Activated T-cell treated with anti-CD3 and anti-CD28 coated beads, Interleukin-2, amount 50 U/mL, for 72 hours (primary cell): ENCODE measurements around the gene PAQR4. TPM values are rescaled to one million over a fixed set of nuclear protein-coding genes. Genes with fewer than 3 reads are reported as not detected.

Experiments
- ATAC-seq, 2 donors: fragments of 150-1000 bp; cut with Tn5 transposase; replicated peaks in 1 of 2; 2 replicates each; pipeline ENCODE4 v1.10.0; 2021; ENCODE audit warnings: moderate library complexity in 2 of 2, mild to moderate bottlenecking in 1 of 2
- DNase-seq, 2 donors: peaks; one replicate each; pipeline ENCODE4 v3.0.0; 2021 to 2022; ENCODE audit warnings: mixed read lengths in 1 of 2
- H3K27ac Mint-ChIP-seq: one replicate; pipeline ENCODE4 v1.8.0; 2022; ENCODE audit warnings: mild to moderate bottlenecking, moderate library complexity, mixed read lengths
- H3K27me3 Mint-ChIP-seq: one replicate; pipeline ENCODE4 v1.8.0; 2022; ENCODE audit warnings: low read depth, mixed read lengths
- H3K36me3 Mint-ChIP-seq, 2 donors: one replicate each; pipeline ENCODE4 v1.8.0; 2022; ENCODE audit warnings: mixed read lengths in 2 of 2, mild to moderate bottlenecking in 1 of 2; ENCODE audit not compliant: insufficient read depth in 2 of 2
- H3K4me1 Mint-ChIP-seq: one replicate; pipeline ENCODE4 v1.8.0; 2022; ENCODE audit warnings: low read depth, mixed read lengths
- H3K4me3 Mint-ChIP-seq, 2 donors: one replicate each; pipeline ENCODE4 v1.8.0; 2022; ENCODE audit warnings: mild to moderate bottlenecking in 2 of 2, mixed read lengths in 2 of 2, moderate library complexity in 2 of 2
- H3K9me3 Mint-ChIP-seq, 2 donors: one replicate each; pipeline ENCODE4 v1.8.0; 2022; ENCODE audit warnings: mixed read lengths in 2 of 2
- total RNA-seq, 2 donors: library from RNA; stranded (reverse); gene quantifications; one replicate each; pipeline ENCODE4 v1.2.3, GENCODE V29; 2022

Gene PAQR4
- total RNA-seq, 2 donors from 2014 or later: 31.9 to 40.0 TPM

DNA sequence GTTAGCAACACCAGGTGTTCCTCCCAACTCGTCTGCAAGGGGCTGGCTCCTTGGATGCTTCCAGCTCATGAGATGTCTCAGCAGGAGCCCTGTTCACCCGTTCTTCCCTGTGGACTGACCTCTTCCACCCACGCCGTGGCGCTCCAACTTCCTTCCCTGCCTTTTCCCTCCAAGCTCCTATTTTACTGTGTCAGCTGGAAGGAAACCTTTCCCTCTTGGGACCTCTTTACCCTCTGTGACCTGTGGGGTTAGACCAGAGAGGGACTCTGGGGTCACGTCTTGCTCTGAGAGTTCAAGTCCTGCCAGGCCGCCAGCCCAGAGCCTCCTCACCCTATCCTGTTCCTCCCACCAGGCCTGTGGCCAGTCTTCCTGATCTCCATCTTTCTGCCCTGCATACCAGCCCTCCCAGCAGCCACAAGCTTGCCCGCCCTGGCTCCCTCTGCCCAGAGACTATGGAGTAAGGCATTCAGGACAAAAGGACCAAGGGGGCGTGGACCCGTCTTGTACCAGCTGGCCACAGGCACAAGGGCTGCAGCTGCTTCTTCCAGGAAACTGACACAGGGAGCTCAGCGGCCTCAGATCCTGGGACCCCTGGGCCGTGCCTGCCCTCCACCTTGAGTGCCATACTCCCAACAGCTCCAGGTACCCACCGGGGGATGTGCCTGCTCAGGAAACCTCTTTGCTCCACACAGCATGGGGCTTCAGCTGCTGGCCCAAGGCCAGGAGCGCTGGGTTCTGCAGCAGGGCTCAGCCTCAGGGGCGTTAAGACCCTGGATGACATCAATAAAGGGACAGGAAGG lies 3.0 kb downstream of the PAQR4 start:
- Mint-ChIP-seq H3K36me3 (peaks cover 3 to 10% of the 10 kb centered on the region in 2 donors), H3K27ac (no peak overlapping the region), H3K4me1 (peaks cover 26% of the 10 kb centered on the region), H3K27me3 (peaks cover 10% of the 10 kb centered on the region), H3K4me3 (peak overlapping the region; percentile 8 to 44), H3K9me3 (no peaks in the 10 kb centered on the region)
- DNase-seq (no peak), ATAC-seq (no peak)

DNA sequence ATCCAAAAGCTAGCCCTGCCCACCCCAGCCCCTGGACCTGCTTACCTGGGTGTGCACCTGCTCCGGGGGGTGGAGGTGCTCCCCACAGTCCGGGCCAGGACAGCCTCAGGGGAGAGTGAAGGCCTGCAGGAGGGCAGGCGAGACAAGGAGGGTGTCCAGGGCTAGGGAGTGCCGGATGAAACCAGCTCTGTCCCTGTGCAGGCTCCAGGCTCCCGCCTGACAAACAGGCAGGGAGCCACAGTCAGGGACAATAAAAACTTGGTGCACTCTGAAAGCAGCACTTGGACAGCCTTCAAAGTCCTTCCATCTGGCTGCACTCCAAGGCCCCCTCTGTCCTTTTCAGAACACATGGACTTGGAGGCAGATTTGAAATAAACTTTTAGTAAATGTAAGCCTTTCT lies 3.9 kb downstream of the PAQR4 start:
- no peaks in the 10 kb centered on the region for H3K9me3 Mint-ChIP-seq
- ATAC-seq (no peak), DNase-seq (no peak)
- peaks cover 22% of the 10 kb centered on the region for H3K4me1 Mint-ChIP-seq
- no peak overlapping the region for H3K27ac Mint-ChIP-seq
- no peak overlapping the region for H3K4me3 Mint-ChIP-seq
- H3K36me3 Mint-ChIP-seq: peaks cover 5 to 12% of the 10 kb centered on the region in 2 donors
- peaks cover 6% of the 10 kb centered on the region for H3K27me3 Mint-ChIP-seq

DNA sequence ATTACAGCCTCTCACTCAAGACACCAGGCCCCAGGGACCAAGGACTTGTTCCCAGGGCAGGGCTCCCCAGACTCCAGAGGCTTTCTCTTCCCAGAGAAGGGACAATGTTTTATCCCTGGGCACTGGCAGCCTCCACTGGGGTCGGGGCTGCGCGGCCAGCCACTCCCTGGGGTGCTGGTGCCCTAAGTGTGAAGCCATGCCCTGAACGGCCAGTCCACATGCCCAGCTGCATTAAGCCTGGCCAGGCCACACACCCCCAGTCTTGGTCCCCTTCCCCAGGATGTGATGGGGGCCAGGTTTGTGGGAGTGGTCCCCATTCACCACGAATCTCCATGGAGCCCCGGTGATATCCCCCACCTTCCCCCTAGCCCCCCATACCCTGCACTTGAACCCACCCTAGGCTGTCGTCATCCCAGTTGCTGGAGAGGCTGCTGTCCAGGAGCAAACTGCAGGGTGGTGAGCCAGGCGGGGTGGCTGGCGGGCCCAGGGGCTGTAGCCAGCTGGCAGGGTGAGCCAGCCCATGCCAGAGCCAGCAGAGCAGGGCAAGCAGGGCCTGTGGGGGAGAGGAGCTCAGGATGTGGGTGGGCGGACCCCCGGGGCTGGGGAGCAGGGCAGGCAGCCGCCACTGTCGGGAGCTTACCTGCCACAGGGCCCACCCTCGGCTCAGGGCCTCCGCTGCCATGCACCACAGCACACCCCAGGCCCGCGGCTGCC lies 4.6 kb downstream of the PAQR4 start:
- Mint-ChIP-seq H3K27me3 (no peaks in the 10 kb centered on the region), H3K4me3 (no peak overlapping the region)

DNA sequence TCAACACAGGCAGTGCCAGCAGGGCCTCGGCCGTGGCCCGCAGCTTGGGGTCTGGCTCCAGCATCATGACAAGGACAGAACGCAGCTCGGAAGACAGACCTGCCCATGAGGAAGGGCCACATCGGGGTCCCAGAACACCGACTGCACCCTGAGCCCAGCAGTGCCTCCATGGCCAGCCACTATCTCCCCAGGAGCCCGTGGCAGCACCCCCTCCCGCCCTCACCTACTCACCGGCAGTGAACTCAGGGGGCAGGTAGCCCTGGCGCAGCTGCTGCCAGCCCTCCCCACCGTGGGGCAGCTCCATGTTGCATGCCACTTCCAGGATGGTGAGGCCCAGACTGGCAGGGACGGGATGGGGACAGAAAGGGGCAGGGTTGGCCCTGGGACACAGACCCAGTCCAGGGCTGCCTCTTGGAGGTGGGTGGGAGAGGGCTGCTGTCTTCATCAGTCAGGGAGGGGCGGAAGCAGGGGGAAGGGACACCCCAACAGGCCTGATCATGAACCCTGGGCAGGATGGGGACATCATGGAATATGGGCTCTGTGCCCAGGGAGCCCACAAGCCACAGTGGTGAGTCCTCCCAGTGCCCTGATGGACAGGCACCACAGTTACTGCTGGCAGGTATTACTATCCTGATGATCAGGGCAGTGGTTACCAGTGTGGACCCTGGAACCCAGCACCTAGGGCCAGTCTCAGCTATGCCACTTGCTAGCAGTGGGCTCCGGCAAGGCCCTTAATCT lies 5.3 kb downstream of the PAQR4 start:
- no peak for DNase-seq
- Mint-ChIP-seq H3K27me3 (no peaks in the 10 kb centered on the region), H3K27ac (no peak overlapping the region), H3K36me3 (peaks cover 5 to 12% of the 10 kb centered on the region in 2 donors), H3K4me1 (peaks cover 15% of the 10 kb centered on the region), H3K4me3 (no peak overlapping the region), H3K9me3 (no peaks in the 10 kb centered on the region)
- no peak for ATAC-seq

More for the DNA sequence above, 4.6 kb downstream of the PAQR4 start:
- Mint-ChIP-seq H3K4me1 (peaks cover 16% of the 10 kb centered on the region), H3K36me3 (peaks cover 5 to 12% of the 10 kb centered on the region in 2 donors), H3K9me3 (no peaks in the 10 kb centered on the region), H3K27ac (no peak overlapping the region)
- no peak for ATAC-seq
- no peak for DNase-seq

DNA sequence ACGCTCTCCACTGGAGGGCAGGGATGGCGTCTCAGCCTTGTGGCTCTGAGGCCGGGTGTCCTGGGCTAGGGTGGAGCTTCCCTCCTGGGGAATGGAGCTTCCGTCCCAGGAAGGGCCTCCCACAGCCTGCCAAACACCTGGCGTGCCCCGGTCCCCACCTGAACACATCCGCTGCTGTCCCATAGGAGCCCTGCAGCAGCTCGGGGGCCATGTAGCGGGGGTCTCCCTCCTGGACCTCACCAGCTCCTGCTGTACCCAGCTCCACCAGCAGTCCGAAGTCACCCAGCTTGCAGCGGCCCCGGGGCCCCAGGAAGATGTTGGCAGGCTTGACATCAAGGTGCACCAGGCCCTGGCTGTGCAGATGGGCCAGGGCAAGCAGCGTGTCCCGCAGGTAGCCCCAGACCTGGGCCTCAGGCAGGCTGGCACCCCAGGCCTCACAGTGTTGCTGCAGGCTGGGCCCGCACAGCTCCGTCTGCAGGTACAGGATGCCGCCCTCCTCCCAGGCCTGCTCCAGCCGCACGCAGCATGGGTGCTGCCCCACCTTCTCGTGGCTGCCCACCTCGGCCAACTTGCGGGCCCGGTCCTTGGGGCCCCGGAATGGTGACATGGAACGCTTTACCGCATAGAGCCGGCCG lies 6.1 kb downstream of the PAQR4 start:
- H3K4me1 Mint-ChIP-seq: peaks cover 14% of the 10 kb centered on the region

DNA sequence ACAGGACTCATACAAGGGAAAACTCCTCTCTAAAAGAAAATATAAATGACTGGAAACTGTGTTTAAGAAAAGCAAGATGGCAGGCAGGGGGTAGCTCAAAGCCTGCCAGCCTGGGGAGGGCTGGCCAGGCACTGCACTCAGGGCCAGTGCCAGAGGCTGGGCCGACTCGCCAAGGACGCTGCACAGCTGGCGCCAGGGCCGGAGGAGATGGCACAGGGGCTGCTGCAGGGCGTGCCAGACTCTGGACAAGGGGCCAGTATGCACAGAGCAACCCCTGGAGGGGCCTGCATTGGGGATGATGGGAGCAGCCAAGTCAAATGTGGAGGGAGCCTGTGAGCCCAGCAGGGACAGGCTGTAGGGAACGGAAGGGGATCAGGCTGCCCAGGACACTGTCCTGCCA lies 7.1 kb downstream of the PAQR4 start:
- ATAC-seq (no peak), DNase-seq (no peak)
- Mint-ChIP-seq H3K36me3 (peaks cover 5 to 15% of the 10 kb centered on the region in 2 donors), H3K4me1 (peaks cover 12% of the 10 kb centered on the region), H3K9me3 (no peaks in the 10 kb centered on the region), H3K4me3 (no peak overlapping the region), H3K27me3 (no peaks in the 10 kb centered on the region), H3K27ac (no peak overlapping the region)

More for the DNA sequence above, 6.1 kb downstream of the PAQR4 start:
- H3K36me3 Mint-ChIP-seq: peaks cover 5 to 15% of the 10 kb centered on the region in 2 donors
- no peaks in the 10 kb centered on the region for H3K27me3 Mint-ChIP-seq
- H3K4me3 Mint-ChIP-seq: no peak overlapping the region
- H3K27ac Mint-ChIP-seq: no peak overlapping the region
- H3K9me3 Mint-ChIP-seq: no peaks in the 10 kb centered on the region
- DNase-seq (no peak), ATAC-seq (no peak)

DNA sequence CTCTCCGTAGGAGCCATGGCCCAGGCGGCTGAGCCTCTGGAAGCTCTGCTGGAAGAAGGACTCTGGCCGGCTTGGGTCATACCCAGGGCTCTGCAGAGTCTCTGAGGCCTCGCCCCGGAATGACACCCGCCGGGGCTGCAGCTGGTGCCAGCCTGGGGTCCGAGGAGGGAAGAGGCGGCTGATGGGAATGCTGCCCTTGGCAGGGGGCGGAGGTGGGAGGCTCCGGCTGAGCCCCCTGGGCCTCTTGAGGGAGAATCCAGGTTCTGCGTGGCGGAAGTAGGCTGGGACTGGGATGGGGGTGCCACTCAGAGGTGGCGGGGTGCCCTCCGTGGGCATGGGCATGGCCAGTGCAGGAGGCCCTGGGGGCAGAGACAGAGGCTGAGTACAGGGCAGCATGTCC lies 7.5 kb downstream of the PAQR4 start:
- Mint-ChIP-seq H3K4me1 (peaks cover 16% of the 10 kb centered on the region), H3K4me3 (no peak overlapping the region)
- ATAC-seq: no peak

DNA sequence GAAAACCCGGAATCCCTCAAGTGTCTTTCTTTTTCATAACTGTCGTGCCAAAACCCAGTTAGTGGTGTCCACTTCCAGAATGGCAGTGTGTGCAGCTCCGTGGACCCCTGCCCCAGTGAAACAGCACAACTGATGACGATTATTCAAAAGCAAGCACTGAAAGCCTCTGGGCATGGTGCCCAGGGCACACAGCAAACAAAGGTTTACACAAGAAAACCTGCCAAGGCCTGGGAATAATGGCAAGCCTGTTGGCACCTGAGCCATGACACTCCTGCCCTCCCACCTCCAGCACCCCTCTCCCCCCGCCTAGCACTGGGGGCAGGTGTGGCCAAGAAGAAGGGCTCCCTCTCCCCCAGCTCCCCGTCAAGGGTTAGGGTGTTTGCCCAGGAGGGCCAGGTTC lies 8.3 kb downstream of the PAQR4 start:
- H3K27me3 Mint-ChIP-seq: no peaks in the 10 kb centered on the region
- H3K4me3 Mint-ChIP-seq: no peak overlapping the region
- ATAC-seq (no peak), DNase-seq (no peak)
- H3K36me3 Mint-ChIP-seq: peaks cover 1 to 11% of the 10 kb centered on the region in 2 donors
- peaks cover 14% of the 10 kb centered on the region for H3K4me1 Mint-ChIP-seq
- no peak overlapping the region for H3K27ac Mint-ChIP-seq
- no peaks in the 10 kb centered on the region for H3K9me3 Mint-ChIP-seq

More for the DNA sequence above, 7.5 kb downstream of the PAQR4 start:
- no peak for DNase-seq
- H3K36me3 Mint-ChIP-seq: peaks cover 5 to 15% of the 10 kb centered on the region in 2 donors
- no peak overlapping the region for H3K27ac Mint-ChIP-seq
- no peaks in the 10 kb centered on the region for H3K9me3 Mint-ChIP-seq
- H3K27me3 Mint-ChIP-seq: no peaks in the 10 kb centered on the region

DNA sequence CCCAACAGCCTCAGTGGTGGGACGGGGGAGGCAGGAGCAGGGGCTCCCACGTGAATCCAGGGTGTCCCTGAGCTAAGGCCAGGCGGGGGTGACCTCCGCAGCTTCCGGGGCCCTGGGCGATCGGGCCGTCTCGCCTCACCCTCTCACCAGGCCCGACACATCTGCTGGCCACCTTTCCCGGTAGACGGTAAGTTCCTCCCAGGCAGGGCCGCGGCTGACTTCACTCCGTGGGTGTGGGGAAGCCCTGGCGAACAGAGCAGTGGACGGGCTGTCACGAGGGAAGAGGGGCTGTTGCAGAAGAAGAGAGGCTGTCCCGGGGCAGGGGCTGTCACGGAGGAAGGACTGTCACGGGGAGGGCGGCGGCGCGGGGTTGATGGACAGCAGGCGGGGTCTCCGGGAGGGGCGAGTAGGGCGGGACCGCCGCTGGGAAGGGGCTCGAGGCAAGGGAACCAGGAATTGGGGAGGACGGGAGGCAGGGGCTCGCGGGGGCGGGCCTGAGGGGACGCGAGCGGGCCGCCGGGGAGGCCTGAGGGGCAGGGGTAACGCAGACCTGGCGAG lies 10.6 kb downstream of the PAQR4 start:
- peak overlapping the region; percentile 60 for H3K27ac Mint-ChIP-seq
- H3K4me1 Mint-ChIP-seq: peaks cover 19% of the 10 kb centered on the region
- no peaks in the 10 kb centered on the region for H3K9me3 Mint-ChIP-seq
- DNase-seq (peak in 1 of 2 donors; percentile 53), ATAC-seq (peak; percentile 16 to 20)
- peak overlapping the region; percentile 48 to 91 for H3K4me3 Mint-ChIP-seq
- H3K27me3 Mint-ChIP-seq: no peaks in the 10 kb centered on the region
- peaks cover 1 to 7% of the 10 kb centered on the region in 2 donors for H3K36me3 Mint-ChIP-seq

DNA sequence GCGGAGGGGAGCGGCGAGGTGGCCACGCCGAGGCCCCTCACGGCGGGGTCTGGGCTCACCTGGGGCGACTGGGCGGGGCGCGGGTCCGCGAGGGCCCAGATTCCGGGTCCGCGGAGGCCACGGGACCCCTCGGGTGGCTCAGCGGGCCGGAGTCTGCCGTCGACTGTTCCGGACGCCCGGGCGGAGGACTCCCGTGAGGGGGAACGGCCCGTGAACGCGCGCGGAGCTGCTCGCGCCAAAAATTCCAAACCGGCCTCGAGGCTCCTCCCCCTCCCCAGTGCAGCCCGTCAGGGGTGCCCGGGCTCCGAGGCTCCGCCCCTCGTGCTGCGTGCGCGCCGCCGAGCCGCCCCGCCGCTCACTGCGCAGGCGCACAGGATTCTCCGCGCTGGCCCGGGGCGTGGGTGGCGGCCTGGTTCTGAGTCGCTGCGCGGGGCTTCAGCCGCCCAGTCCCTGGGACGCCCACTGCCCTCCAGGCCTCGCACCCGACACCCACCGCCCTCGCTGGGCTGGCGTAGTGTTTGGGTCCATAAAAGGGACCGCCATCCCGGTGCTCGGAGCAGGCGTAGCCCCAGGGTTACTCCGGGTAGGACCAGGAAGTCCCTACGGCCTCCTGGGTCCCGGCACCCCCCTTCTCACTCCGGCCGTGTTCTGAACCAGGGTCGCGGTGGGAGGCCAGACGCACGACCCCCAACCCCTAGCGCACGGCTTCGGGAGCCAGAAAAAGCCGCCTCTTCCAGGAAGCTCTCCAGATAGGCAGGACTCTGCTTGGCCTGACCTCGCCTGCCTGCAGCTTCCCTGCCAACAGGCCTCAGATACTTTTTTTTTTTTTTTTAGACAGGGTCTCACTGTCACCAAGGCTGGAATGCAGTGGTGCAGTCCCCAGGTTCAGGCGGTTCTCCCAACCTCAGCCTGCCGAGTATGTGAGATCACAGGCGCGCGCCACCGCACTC lies 11.4 kb downstream of the PAQR4 start, which contains the start of gene PKMYT1:
Gene PKMYT1 (minus strand): TSS at position 220 of the 950 bp plus-strand sequence. CDS start 789 bp downstream, outside the sequence.
- Mint-ChIP-seq H3K27ac (peak within 1 kb of the TSS; percentile 90), H3K27me3 (no peaks in the 10 kb centered on the region), H3K36me3 (peaks cover 1 to 7% of the 10 kb centered on the region in 2 donors), H3K9me3 (no peaks in the 10 kb centered on the region), H3K4me3 (peak within 1 kb of the TSS; percentile 48 to 91), H3K4me1 (peaks cover 19% of the 10 kb centered on the region)
- DNase-seq (peak; percentile 96 to 99), ATAC-seq (peak; percentile 86 to 88)

DNA sequence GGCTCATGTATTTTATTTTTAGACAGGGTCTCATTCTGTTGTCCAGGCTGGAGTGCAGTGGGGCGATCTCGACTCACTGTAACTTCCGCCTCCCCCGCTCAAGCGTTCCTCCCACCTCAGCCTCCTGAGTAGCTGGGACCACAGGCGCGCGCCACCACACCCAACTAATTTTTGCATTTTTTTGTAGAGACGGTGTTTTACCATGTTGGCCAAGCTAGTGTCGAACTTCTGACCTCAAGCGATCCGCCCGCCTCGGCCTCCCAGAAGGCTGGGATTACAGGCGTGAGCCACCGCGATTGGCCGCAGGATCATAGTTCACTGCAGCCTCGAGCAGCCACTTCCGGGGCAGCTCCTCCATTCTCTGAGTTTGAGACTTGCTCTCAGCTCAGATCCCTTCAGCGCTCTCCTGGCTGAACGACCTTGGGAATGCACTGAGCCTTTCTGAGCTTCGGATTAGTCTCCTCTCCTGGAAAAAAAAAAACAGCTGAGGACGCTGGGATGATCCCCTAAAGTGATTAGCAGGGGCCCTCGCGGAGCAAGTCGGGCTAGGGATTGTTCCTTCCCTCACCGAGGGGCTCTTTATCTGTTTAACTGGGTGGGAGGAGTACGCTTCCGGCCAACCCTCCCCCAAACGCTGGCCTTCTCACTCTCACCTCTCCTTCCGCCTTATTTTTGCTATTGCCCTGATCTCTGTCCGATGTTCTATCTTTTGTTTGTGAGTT lies 12.2 kb downstream of the PAQR4 start:
- ATAC-seq (no peak), DNase-seq (no peak)
- no peaks in the 10 kb centered on the region for H3K9me3 Mint-ChIP-seq
- peaks cover 1 to 7% of the 10 kb centered on the region in 2 donors for H3K36me3 Mint-ChIP-seq
- peak overlapping the region; percentile 48 to 91 for H3K4me3 Mint-ChIP-seq
- H3K4me1 Mint-ChIP-seq: peaks cover 19% of the 10 kb centered on the region
- no peaks in the 10 kb centered on the region for H3K27me3 Mint-ChIP-seq
- peak overlapping the region; percentile 90 for H3K27ac Mint-ChIP-seq
